ENCODE results near the gene PTGES. TPM values are rescaled to one million over a fixed set of nuclear protein-coding genes. Genes with fewer than 3 reads are reported as not detected.

Gene PTGES
- polyA plus RNA-seq, 1 of the 3 experiments (the other 2 are of a cell fraction) = 5.2 TPM

DNA sequence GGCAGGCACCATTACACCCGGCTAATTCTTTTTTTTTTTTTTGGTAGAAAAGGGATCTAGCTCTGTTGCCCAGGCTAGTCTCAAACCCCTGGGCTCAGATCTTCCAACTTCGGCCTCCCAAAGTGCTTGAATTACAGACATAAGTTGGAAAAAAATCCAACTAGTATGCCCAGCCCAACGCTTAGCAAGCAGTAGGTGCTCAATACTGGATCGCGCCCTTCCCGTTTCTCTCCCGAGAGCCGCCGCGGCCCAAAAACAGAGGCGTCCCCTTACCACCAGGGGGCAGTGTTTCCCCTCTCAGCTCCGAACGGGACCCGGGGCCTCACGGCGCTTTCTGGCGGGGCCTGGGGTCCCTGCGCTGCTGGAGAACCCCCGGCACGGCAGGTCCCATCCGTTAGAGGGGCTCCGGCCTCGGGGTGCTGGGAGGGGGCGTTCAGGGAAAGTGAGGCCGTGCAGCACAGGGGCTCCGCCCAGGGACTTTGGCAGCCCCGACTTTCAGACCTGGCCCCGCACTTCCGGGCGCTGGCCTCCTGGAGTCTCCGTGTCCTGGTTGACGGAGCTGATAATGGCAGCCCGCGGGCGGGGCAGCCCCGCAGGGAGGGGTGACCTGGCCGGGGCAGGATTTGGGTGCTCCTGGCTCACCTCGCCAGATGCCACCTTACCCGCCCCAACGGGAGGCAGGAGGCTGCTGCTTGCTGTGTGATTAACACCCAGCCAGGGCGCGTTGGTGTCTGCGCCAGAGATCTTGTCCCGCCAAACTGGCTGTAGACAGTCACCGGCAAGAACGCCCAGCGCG, 15.2 kb downstream of the PTGES start (continued):
- TF ChIP-seq, protein P1, sequence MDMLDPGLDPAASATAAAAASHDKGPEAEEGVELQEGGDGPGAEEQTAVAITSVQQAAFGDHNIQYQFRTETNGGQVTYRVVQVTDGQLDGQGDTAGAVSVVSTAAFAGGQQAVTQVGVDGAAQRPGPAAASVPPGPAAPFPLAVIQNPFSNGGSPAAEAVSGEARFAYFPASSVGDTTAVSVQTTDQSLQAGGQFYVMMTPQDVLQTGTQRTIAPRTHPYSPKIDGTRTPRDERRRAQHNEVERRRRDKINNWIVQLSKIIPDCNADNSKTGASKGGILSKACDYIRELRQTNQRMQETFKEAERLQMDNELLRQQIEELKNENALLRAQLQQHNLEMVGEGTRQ (IDR thresholded peaks at IDR 0.05; ENCODE audit: borderline replicate concordance, low read depth, low read length) = no peak
- TF ChIP-seq EZH2phosphoT487 (IDR thresholded peaks at IDR 0.05; ENCODE audit: borderline replicate concordance, low read depth) (no peak), GABPA (IDR thresholded peaks at IDR 0.05; ENCODE audit: low read depth) (no peak), ELF1 (IDR thresholded peaks at IDR 0.05) (no peak), FOSL2 (IDR thresholded peaks at IDR 0.05; ENCODE audit: borderline replicate concordance, low read depth) (no peak), GATA2 (CRISPR knock-in tag; IDR thresholded peaks at IDR 0.05) (no peak), RXRA (IDR thresholded peaks at IDR 0.05; ENCODE audit: borderline replicate concordance, low read depth) (no peak), TEAD4 (IDR thresholded peaks at IDR 0.05; ENCODE audit: borderline replicate concordance, insufficient read depth) (no peak), NRF1 (IDR thresholded peaks at IDR 0.05; ENCODE audit: low read depth, low read length) (peak; percentile 15; the same call in 1 of the 2 replicates), NFIC (IDR thresholded peaks at IDR 0.05; ENCODE audit: borderline replicate concordance) (no peak), TCF12 (IDR thresholded peaks at IDR 0.05) (no peak), FOXJ3 (CRISPR knock-in tag; IDR thresholded peaks at IDR 0.05) (no peak), YY1 (IDR thresholded peaks at IDR 0.05; ENCODE audit: low read depth) (no peak; the same call in 1 of the 2 replicates), SIN3A (IDR thresholded peaks at IDR 0.05; ENCODE audit: borderline replicate concordance, low read depth, low read length) (no peak), RFX5 (IDR thresholded peaks at IDR 0.05; ENCODE audit: low read length) (no peak), SMC3 (IDR thresholded peaks at IDR 0.05; ENCODE audit: low read depth, low read length) (peak; percentile 90), EP300 (IDR thresholded peaks at IDR 0.05; ENCODE audit: borderline replicate concordance in 1 of 2, low read depth in 1 of 2, low read length in 1 of 2) (no peak), MEF2A (IDR thresholded peaks at IDR 0.05; ENCODE audit: borderline replicate concordance, low read depth) (no peak), JUND (IDR thresholded peaks at IDR 0.05) (no peak), FOXM1 (IDR thresholded peaks at IDR 0.05; ENCODE audit: low read depth) (no peak)
- TF ChIP-seq, protein P2, sequence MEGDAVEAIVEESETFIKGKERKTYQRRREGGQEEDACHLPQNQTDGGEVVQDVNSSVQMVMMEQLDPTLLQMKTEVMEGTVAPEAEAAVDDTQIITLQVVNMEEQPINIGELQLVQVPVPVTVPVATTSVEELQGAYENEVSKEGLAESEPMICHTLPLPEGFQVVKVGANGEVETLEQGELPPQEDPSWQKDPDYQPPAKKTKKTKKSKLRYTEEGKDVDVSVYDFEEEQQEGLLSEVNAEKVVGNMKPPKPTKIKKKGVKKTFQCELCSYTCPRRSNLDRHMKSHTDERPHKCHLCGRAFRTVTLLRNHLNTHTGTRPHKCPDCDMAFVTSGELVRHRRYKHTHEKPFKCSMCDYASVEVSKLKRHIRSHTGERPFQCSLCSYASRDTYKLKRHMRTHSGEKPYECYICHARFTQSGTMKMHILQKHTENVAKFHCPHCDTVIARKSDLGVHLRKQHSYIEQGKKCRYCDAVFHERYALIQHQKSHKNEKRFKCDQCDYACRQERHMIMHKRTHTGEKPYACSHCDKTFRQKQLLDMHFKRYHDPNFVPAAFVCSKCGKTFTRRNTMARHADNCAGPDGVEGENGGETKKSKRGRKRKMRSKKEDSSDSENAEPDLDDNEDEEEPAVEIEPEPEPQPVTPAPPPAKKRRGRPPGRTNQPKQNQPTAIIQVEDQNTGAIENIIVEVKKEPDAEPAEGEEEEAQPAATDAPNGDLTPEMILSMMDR (IDR thresholded peaks at IDR 0.05) = peak; percentile 92
- TF ChIP-seq, protein P3, sequence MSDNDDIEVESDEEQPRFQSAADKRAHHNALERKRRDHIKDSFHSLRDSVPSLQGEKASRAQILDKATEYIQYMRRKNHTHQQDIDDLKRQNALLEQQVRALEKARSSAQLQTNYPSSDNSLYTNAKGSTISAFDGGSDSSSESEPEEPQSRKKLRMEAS (IDR thresholded peaks at IDR 0.05; ENCODE audit: low read depth) = no peak
- TF ChIP-seq, protein P4, sequence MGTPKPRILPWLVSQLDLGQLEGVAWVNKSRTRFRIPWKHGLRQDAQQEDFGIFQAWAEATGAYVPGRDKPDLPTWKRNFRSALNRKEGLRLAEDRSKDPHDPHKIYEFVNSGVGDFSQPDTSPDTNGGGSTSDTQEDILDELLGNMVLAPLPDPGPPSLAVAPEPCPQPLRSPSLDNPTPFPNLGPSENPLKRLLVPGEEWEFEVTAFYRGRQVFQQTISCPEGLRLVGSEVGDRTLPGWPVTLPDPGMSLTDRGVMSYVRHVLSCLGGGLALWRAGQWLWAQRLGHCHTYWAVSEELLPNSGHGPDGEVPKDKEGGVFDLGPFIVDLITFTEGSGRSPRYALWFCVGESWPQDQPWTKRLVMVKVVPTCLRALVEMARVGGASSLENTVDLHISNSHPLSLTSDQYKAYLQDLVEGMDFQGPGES (IDR thresholded peaks at IDR 0.05; ENCODE audit: low read depth, low read length) = no peak
- TF ChIP-seq, protein P5, sequence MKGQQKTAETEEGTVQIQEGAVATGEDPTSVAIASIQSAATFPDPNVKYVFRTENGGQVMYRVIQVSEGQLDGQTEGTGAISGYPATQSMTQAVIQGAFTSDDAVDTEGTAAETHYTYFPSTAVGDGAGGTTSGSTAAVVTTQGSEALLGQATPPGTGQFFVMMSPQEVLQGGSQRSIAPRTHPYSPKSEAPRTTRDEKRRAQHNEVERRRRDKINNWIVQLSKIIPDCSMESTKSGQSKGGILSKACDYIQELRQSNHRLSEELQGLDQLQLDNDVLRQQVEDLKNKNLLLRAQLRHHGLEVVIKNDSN (IDR thresholded peaks at IDR 0.05; ENCODE audit: borderline replicate concordance, low read depth) = no peak
- TF ChIP-seq, protein P6, sequence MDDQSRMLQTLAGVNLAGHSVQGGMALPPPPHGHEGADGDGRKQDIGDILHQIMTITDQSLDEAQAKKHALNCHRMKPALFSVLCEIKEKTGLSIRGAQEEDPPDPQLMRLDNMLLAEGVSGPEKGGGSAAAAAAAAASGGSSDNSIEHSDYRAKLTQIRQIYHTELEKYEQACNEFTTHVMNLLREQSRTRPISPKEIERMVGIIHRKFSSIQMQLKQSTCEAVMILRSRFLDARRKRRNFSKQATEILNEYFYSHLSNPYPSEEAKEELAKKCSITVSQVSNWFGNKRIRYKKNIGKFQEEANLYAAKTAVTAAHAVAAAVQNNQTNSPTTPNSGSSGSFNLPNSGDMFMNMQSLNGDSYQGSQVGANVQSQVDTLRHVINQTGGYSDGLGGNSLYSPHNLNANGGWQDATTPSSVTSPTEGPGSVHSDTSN (IDR thresholded peaks at IDR 0.05) = no peak

Data from SK-N-SH (cell line).